NT2/D1 (cell line): Measurements from ENCODE around the gene LUC7L2.
"Not testable (repeated sequence)": the region's sequence is repeated elsewhere in the genome, so short reads cannot be mapped to it uniquely, and the experiment has no call there.

Experiments
- DNase-seq: peaks from one replicate; pipeline ENCODE4 v3.0.0-alpha.2; 2011; ENCODE audit warnings: low read depth, low spot score
- H3K27me3 ChIP-seq: 2 replicates; pipeline ENCODE4 v1.6.0; 2011; ENCODE audit warnings: mild to moderate bottlenecking; ENCODE audit not compliant: insufficient read length, insufficient read depth
- H3K36me3 ChIP-seq: 2 replicates; pipeline ENCODE4 v1.6.1; 2011; ENCODE audit warnings: mild to moderate bottlenecking, low read length, mixed read lengths; ENCODE audit not compliant: insufficient read depth, insufficient read length
- H3K4me1 ChIP-seq: 2 replicates; pipeline ENCODE4 v1.5.1; 2011; ENCODE audit not compliant: insufficient read depth, insufficient read length
- H3K4me3 ChIP-seq: 2 replicates; pipeline ENCODE4 v1.5.1; 2011; ENCODE audit warnings: low read depth; ENCODE audit not compliant: insufficient read length
- H3K9ac ChIP-seq: 2 replicates; pipeline ENCODE4 v1.6.0; 2011; ENCODE audit warnings: low read depth; ENCODE audit not compliant: insufficient read length
- H3K9me3 ChIP-seq: 2 replicates; pipeline ENCODE4 v1.5.1; 2011; ENCODE audit warnings: mild to moderate bottlenecking, low read length; ENCODE audit not compliant: insufficient read depth
- SUZ12 ChIP-seq: IDR thresholded peaks from 2 replicates; pipeline ENCODE4 v1.6.1; 2011; ENCODE audit not compliant: insufficient read length, insufficient read depth; ENCODE audit errors: extremely low read depth
- YY1 ChIP-seq: IDR thresholded peaks from 2 replicates; pipeline ENCODE4 v1.6.1; 2011; ENCODE audit not compliant: insufficient read length, insufficient read depth
- ZNF274 ChIP-seq: IDR thresholded peaks from 2 replicates; pipeline ENCODE4 v1.6.1; 2011; ENCODE audit warnings: mild to moderate bottlenecking, low read depth, low read length

LUC7L2 gene, protein sequence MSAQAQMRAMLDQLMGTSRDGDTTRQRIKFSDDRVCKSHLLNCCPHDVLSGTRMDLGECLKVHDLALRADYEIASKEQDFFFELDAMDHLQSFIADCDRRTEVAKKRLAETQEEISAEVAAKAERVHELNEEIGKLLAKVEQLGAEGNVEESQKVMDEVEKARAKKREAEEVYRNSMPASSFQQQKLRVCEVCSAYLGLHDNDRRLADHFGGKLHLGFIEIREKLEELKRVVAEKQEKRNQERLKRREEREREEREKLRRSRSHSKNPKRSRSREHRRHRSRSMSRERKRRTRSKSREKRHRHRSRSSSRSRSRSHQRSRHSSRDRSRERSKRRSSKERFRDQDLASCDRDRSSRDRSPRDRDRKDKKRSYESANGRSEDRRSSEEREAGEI

DNA sequence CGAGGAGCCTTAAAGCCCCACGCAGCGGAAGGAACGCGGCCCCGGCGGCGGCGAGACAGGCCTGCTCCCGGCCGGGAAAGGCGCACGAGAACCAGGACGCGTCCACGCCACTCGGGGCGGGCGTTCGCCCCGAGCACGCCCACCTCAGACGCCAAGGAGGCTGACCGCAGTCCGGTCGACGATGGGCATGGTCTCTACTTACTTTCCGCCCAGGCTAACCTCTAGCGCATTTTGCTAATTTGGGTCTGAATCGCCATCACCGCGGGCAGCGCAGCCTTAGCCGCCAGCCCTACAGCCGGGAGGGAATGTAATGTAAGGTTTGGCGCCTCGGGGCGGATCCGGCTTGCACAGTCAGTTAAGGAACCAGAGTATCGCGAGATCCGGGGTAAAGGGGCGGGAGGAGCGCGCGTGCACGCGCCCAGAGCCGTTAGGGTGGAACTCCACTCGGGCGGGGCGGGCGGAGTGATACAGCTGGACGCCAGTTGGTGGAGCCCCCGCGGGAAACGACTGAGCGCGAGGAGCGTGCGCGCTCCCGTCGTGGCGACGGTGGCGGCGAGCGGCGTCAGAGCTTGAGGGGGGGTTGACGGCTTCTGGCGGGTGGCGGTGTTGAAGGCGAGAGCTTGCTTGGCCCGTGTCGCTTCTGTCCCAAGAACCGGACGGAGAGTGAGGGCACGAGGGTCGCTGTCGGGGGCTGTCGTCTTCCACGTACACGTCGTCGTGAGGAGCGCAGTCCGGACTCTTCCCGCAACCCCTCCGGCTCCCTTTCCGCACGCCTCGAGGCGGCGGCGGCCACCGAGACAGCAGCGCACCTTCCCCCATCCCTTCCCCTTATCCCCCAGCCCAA is at the start of gene LUC7L2:
TSS of gene LUC7L2 (plus strand) at position 529 of the 844 bp plus-strand sequence. CDS start 368 bp downstream, outside the sequence.
- H3K9me3 ChIP-seq = no peaks in the 10 kb centered on the region
- peaks cover 15% of the 10 kb centered on the region for H3K36me3 ChIP-seq
- TF ChIP-seq YY1 (no peak), SUZ12 (no peak), ZNF274 (no peak)
- peak within 1 kb of the TSS; percentile 99 for H3K9ac ChIP-seq
- no peaks in the 10 kb centered on the region for H3K27me3 ChIP-seq
- no peaks in the 10 kb centered on the region for H3K4me1 ChIP-seq
- peak; percentile 98 for DNase-seq
- peak within 1 kb of the TSS; percentile 96 for H3K4me3 ChIP-seq

DNA sequence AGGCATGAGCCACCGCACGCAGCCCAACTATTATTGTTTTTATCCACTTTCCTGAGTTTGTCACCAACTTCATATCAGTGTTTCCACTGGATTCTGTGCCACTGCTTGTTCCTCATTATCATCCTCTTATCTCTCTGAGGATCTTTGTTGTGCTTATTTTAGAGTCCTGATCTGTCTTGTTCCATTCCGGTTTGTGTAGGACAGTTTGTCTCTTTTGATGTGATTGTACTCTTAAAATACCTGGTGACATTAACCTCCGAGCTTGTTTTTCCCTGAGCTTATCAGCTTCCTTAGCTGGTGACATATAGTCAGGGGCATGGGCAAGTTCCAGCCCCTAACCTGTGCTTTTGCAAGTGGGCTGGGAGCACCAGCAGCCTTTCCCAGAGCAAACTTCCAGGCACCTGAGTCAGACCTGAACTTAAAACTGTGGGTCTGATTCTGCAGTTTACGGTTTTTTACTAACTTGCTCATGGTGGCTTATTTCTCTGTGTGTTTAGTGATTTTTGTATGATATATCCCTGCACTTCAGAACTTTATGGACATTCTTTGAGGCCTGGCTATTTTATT is 41.7 kb upstream of the LUC7L2 start:
- Histone ChIP-seq H3K4me1 (peaks cover 4% of the 10 kb centered on the region), H3K9me3 (no peaks in the 10 kb centered on the region), H3K4me3 (no peak overlapping the region), H3K36me3 (no peaks in the 10 kb centered on the region), H3K27me3 (no peaks in the 10 kb centered on the region), H3K9ac (no peak overlapping the region)
- TF ChIP-seq SUZ12 (no peak), YY1 (no peak), ZNF274 (no peak)
- DNase-seq = no peak

DNA sequence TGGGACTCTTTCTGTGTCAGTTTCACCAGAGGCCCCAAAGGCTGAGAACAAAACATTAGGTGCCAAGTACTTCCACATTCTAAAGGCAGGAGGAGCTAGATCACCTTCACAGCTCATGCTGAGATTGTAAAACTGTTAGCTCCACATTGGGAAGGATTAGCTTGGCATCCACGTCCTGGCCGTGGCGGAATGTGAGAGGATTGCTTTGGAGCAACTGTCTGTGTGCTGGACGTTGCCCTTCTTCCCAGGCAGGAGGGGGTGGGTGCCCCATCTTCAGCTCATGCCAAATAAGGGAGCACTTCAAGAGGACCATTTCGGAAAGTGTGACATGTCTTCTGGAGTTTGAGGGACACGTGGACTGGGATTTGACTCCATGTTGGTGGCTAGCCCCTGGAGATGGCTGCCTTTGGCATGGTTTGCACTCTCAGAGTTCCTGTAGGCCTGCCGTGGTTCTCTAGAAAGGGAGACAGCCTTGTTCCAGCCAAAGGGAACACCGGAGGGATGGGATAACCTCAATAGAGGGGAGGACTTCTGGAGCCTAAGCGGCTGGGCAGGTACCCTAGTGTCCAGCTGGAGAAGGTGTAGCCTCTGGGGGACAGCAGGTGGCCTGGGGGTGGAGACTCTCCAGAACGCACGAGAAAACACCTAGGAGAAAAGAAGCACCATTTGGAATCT is 38.5 kb upstream of the LUC7L2 start:
- Histone ChIP-seq H3K9me3 (no peaks in the 10 kb centered on the region), H3K4me1 (peaks cover 4% of the 10 kb centered on the region), H3K27me3 (no peaks in the 10 kb centered on the region), H3K4me3 (no peak overlapping the region), H3K9ac (no peak overlapping the region), H3K36me3 (no peaks in the 10 kb centered on the region)
- TF ChIP-seq ZNF274 (no peak), SUZ12 (no peak), YY1 (no peak)
- no peak for DNase-seq

DNA sequence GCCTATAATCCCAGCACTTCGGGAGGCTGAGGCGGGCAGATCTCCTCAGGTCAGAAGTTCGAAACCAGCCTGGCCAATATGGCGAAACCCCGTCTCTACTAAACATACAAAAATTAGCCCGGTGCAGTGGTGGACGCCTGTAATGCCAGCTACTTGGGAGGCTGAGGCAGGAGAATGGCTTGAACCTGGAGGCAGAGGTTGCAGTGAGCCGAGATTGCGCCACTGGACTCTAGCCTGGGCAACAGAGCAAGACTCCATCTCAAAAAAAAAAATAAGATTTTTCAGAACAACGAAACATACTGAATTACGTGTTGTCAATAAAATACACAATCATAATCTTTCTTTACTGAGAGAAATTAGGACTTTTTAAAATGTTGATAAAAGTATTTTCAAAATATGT is 35.0 kb upstream of the LUC7L2 start:
- H3K9ac ChIP-seq, H3K36me3 ChIP-seq, H3K4me1 ChIP-seq, H3K27me3 ChIP-seq, H3K4me3 ChIP-seq, H3K9me3 ChIP-seq, DNase-seq: not testable (repeated sequence)

DNA sequence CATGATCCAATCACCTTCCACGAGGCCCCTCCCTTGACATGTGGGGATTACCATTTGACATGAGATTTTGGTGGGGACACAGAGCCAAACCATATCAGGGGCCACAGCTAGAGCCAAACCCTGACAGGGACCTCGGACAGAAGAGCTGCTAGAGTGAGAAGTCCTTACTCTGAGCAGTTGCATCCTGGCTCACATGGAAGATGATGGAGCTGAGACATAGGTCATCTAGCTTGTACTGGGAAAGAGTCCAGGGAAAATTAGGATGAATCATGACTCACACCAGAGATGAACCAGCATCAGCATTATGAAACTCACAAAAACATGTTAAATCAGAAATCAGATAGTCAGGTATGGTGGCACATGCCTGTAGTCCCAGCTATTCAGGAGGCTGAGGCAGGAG is 31.3 kb upstream of the LUC7L2 start:
- no peaks in the 10 kb centered on the region for H3K4me1 ChIP-seq
- no peak for DNase-seq
- H3K9me3 ChIP-seq = no peaks in the 10 kb centered on the region
- H3K4me3 ChIP-seq = no peak overlapping the region
- H3K36me3 ChIP-seq = no peaks in the 10 kb centered on the region
- TF ChIP-seq YY1 (no peak), SUZ12 (no peak), ZNF274 (no peak)
- H3K9ac ChIP-seq = no peak overlapping the region
- no peaks in the 10 kb centered on the region for H3K27me3 ChIP-seq

DNA sequence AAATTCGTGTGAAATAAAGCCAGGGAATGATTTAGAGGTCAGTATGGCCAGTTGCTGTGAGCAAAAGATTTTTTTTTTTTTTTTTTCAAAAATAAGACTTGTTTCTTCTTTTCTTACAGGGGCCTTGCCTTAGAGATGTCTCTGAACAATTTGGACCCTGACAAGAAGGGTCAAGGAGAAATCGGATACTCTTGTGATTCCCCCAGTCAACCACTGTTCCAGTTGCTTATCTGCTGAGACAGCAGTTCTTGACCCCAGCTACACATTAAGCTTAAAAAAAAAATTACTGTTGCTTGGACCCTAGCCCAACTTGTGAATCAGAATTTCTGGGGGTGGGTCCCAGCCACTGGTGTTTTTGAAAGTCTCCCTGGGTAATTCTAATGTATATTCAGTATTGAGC is 30.6 kb upstream of the LUC7L2 start:
- Histone ChIP-seq H3K27me3 (no peaks in the 10 kb centered on the region), H3K4me3 (no peak overlapping the region), H3K4me1 (no peaks in the 10 kb centered on the region), H3K9ac (no peak overlapping the region), H3K9me3 (no peaks in the 10 kb centered on the region), H3K36me3 (no peaks in the 10 kb centered on the region)
- TF ChIP-seq ZNF274 = no peak
- no peak for TF ChIP-seq SUZ12
- TF ChIP-seq YY1 = no peak
- no peak for DNase-seq
